ENCODE data around the gene DMRTA2. TPM values are rescaled to one million over a fixed set of nuclear protein-coding genes. Genes with fewer than 3 reads are reported as not detected.

DMRTA2 gene
- total and polyA plus RNA-seq, 9 donors, result 0.04 to 0.14 (median 0.12) TPM

- no peak for DNase-seq
- Histone ChIP-seq H3K36me3 (ENCODE audit: control insufficient read depth, insufficient read depth, low read length) (no peaks in the 10 kb centered on the region), H3K9me3 (replicated peaks; ENCODE audit: control insufficient read depth, low read depth, low read length) (no peaks in the 10 kb centered on the region), H3K4me3 (ENCODE audit: low read length) (peak overlapping the region; percentile 21), H3K27ac (ENCODE audit: low read length) (no peak overlapping the region), H3K27me3 (ENCODE audit: control insufficient read depth, insufficient read depth, low read length) (peaks cover 93% of the 10 kb centered on the region), H3K4me1 (ENCODE audit: control insufficient read depth, insufficient read depth, low read length) (peaks cover 50% of the 10 kb centered on the region)
- WGBS (ENCODE audit: insufficient coverage), result under 1% methylated on average over 15 of the region's 35 CpGs
Observed at GRCh38 chr1:50424045-50424883, 1.0 kb upstream of the DMRTA2 start.

GRCh38 chr1:50423670-50424000 lies 392 bp upstream of the DMRTA2 start:
- Histone ChIP-seq H3K4me3 (ENCODE audit: low read length) (peak overlapping the region; percentile 26), H3K36me3 (ENCODE audit: control insufficient read depth, insufficient read depth, low read length) (no peaks in the 10 kb centered on the region), H3K27me3 (ENCODE audit: control insufficient read depth, insufficient read depth, low read length) (peaks cover 97% of the 10 kb centered on the region), H3K27ac (ENCODE audit: low read length) (no peak overlapping the region), H3K4me1 (ENCODE audit: control insufficient read depth, insufficient read depth, low read length) (peaks cover 53% of the 10 kb centered on the region), H3K9me3 (replicated peaks; ENCODE audit: control insufficient read depth, low read depth, low read length) (no peaks in the 10 kb centered on the region)
- 0% methylated on average over 14 of the region's 23 CpGs for WGBS (ENCODE audit: insufficient coverage)
- DNase-seq, result no peak

GRCh38 chr1:50422675-50422945 lies 633 bp downstream of the DMRTA2 start:
- no peaks in the 10 kb centered on the region for H3K9me3 ChIP-seq (replicated peaks; ENCODE audit: control insufficient read depth, low read depth, low read length)
- H3K27ac ChIP-seq (ENCODE audit: low read length), result no peak overlapping the region
- DNase-seq, result no peak
- peak overlapping the region; percentile 26 for H3K4me3 ChIP-seq (ENCODE audit: low read length)
- no peaks in the 10 kb centered on the region for H3K36me3 ChIP-seq (ENCODE audit: control insufficient read depth, insufficient read depth, low read length)
- peaks cover 98% of the 10 kb centered on the region for H3K27me3 ChIP-seq (ENCODE audit: control insufficient read depth, insufficient read depth, low read length)
- H3K4me1 ChIP-seq (ENCODE audit: control insufficient read depth, insufficient read depth, low read length), result peaks cover 55% of the 10 kb centered on the region
- 3% methylated on average over 21 of the region's 21 CpGs for WGBS (ENCODE audit: insufficient coverage)

GRCh38 chr1:50421768-50422674 lies 1.2 kb downstream of the DMRTA2 start:
- peaks cover 59% of the 10 kb centered on the region for H3K4me1 ChIP-seq (ENCODE audit: control insufficient read depth, insufficient read depth, low read length)
- H3K27ac ChIP-seq (ENCODE audit: low read length), result no peak overlapping the region
- H3K27me3 ChIP-seq (ENCODE audit: control insufficient read depth, insufficient read depth, low read length), result peaks cover 98% of the 10 kb centered on the region
- no peak for DNase-seq
- 8% methylated on average over 20 of the region's 27 CpGs for WGBS (ENCODE audit: insufficient coverage)
- no peaks in the 10 kb centered on the region for H3K9me3 ChIP-seq (replicated peaks; ENCODE audit: control insufficient read depth, low read depth, low read length)
- no peak overlapping the region for H3K4me3 ChIP-seq (ENCODE audit: low read length)
- H3K36me3 ChIP-seq (ENCODE audit: control insufficient read depth, insufficient read depth, low read length), result no peaks in the 10 kb centered on the region

GRCh38 chr1:50421366-50421748 lies 1.9 kb downstream of the DMRTA2 start:
- WGBS (ENCODE audit: insufficient coverage), result 2% methylated on average over 38 of the region's 38 CpGs

GRCh38 chr1:50420689-50421365 lies 2.4 kb downstream of the DMRTA2 start:
- no peak for DNase-seq
- H3K4me3 ChIP-seq (ENCODE audit: low read length), result no peak overlapping the region

More at GRCh38 chr1:50421366-50421748, 1.9 kb downstream of the DMRTA2 start:
- Histone ChIP-seq H3K27me3 (ENCODE audit: control insufficient read depth, insufficient read depth, low read length) (peaks cover 98% of the 10 kb centered on the region), H3K27ac (ENCODE audit: low read length) (no peak overlapping the region), H3K4me1 (ENCODE audit: control insufficient read depth, insufficient read depth, low read length) (peaks cover 65% of the 10 kb centered on the region), H3K4me3 (ENCODE audit: low read length) (no peak overlapping the region), H3K36me3 (ENCODE audit: control insufficient read depth, insufficient read depth, low read length) (no peaks in the 10 kb centered on the region), H3K9me3 (replicated peaks; ENCODE audit: control insufficient read depth, low read depth, low read length) (no peaks in the 10 kb centered on the region)
- no peak for DNase-seq

GRCh38 chr1:50419907-50420677 lies 3.2 kb downstream of the DMRTA2 start:
- Histone ChIP-seq H3K27me3 (ENCODE audit: control insufficient read depth, insufficient read depth, low read length) (peaks cover 98% of the 10 kb centered on the region), H3K36me3 (ENCODE audit: control insufficient read depth, insufficient read depth, low read length) (no peaks in the 10 kb centered on the region), H3K4me1 (ENCODE audit: control insufficient read depth, insufficient read depth, low read length) (peaks cover 61% of the 10 kb centered on the region), H3K4me3 (ENCODE audit: low read length) (no peak overlapping the region), H3K27ac (ENCODE audit: low read length) (no peak overlapping the region), H3K9me3 (replicated peaks; ENCODE audit: control insufficient read depth, low read depth, low read length) (no peaks in the 10 kb centered on the region)
- no peak for DNase-seq
- 2% methylated on average over 17 of the region's 21 CpGs for WGBS (ENCODE audit: insufficient coverage)

More at GRCh38 chr1:50420689-50421365, 2.4 kb downstream of the DMRTA2 start:
- Histone ChIP-seq H3K4me1 (ENCODE audit: control insufficient read depth, insufficient read depth, low read length) (peaks cover 68% of the 10 kb centered on the region), H3K36me3 (ENCODE audit: control insufficient read depth, insufficient read depth, low read length) (no peaks in the 10 kb centered on the region), H3K27me3 (ENCODE audit: control insufficient read depth, insufficient read depth, low read length) (peaks cover 98% of the 10 kb centered on the region), H3K9me3 (replicated peaks; ENCODE audit: control insufficient read depth, low read depth, low read length) (no peaks in the 10 kb centered on the region), H3K27ac (ENCODE audit: low read length) (no peak overlapping the region)
- WGBS (ENCODE audit: insufficient coverage), result under 1% methylated on average over 69 of the region's 69 CpGs

- DNase-seq, result no peak
- H3K27ac ChIP-seq (ENCODE audit: low read length), result no peak overlapping the region
- no peaks in the 10 kb centered on the region for H3K36me3 ChIP-seq (ENCODE audit: control insufficient read depth, insufficient read depth, low read length)
- WGBS (ENCODE audit: insufficient coverage), result 1% methylated on average over 50 of the region's 60 CpGs
- H3K4me1 ChIP-seq (ENCODE audit: control insufficient read depth, insufficient read depth, low read length), result peaks cover 53% of the 10 kb centered on the region
- peaks cover 98% of the 10 kb centered on the region for H3K27me3 ChIP-seq (ENCODE audit: control insufficient read depth, insufficient read depth, low read length)
- H3K9me3 ChIP-seq (replicated peaks; ENCODE audit: control insufficient read depth, low read depth, low read length), result no peaks in the 10 kb centered on the region
- no peak overlapping the region for H3K4me3 ChIP-seq (ENCODE audit: low read length)
Observed at GRCh38 chr1:50419192-50419906, 3.9 kb downstream of the DMRTA2 start.

- peak overlapping the region; percentile 34 for H3K4me3 ChIP-seq (ENCODE audit: low read length)
- peaks cover 46% of the 10 kb centered on the region for H3K4me1 ChIP-seq (ENCODE audit: control insufficient read depth, insufficient read depth, low read length)
- no peaks in the 10 kb centered on the region for H3K9me3 ChIP-seq (replicated peaks; ENCODE audit: control insufficient read depth, low read depth, low read length)
- no peak overlapping the region for H3K27ac ChIP-seq (ENCODE audit: low read length)
- no peaks in the 10 kb centered on the region for H3K36me3 ChIP-seq (ENCODE audit: control insufficient read depth, insufficient read depth, low read length)
- WGBS (ENCODE audit: insufficient coverage), result under 1% methylated on average over 64 of the region's 64 CpGs
- DNase-seq, result no peak
- peaks cover 98% of the 10 kb centered on the region for H3K27me3 ChIP-seq (ENCODE audit: control insufficient read depth, insufficient read depth, low read length)
Observed at GRCh38 chr1:50418600-50419109, 4.6 kb downstream of the DMRTA2 start.

All from muscle of leg (tissue), 11 donors.